ENCODE measurements around the gene CADM1.

GRCh38 chr11:115384236-115384635 lies 120.0 kb downstream of the CADM1 start:
- TF ChIP-seq CTCF (IDR thresholded peaks at IDR 0.05) (no peak), POLR2A (IDR thresholded peaks at IDR 0.05) (no peak), EP300 (IDR thresholded peaks at IDR 0.05) (no peak), POLR2AphosphoS5 (IDR thresholded peaks at IDR 0.05) (no peak)

All from stomach (tissue), 4 donors.